Adrenal gland (tissue), 5 donors: ENCODE measurements around the gene FBXL7.

Experiments
- POLR2A ChIP-seq, 2 donors: fragments of 450-650 bp; IDR thresholded peaks; one replicate each; pipeline ENCODE4 v1.6.1; 2017; ENCODE audit warnings: antibody characterized with exemption in 2 of 2, mild to moderate bottlenecking in 2 of 2, moderate library complexity in 1 of 2
- TF ChIP-seq, protein P1 (sequence below), 6 experiments: fragments of 450-650 bp in 4 of 6; fragments of 200-600 bp in 2 of 6; sonication (generic) in 1 of 6; IDR thresholded peaks; 1 replicate in 5 of 6; 2 replicates in 1 of 6; pipeline versions ENCODE4 v1.5.1 to v1.8.0; 2016 to 2021; ENCODE audit warnings: antibody characterized with exemption in 6 of 6, mild to moderate bottlenecking in 2 of 6, moderate library complexity in 1 of 6
- donor health status: DM: no; HTN: no; CAD: no.

DNA sequence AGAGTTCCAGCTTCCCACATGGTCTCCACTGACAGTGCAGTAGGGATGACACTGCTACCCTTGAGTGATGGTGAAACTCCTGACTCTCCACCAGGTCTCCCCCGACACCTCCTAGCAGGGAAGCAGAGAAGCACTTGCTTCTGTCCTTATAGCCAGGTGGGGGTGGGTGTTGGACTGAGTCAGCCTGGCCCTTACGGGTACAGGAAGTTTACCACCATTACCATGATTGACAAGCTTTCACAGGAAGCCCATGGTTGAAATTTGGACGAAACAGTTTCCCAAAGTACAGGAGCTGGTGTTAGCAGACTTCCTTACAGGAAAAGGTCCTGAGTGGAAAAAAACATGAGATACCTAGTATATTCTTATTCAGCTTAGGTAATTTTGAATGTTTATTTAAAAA lies 3.1 kb upstream of the FBXL7 start:
- TF ChIP-seq, protein P1, sequence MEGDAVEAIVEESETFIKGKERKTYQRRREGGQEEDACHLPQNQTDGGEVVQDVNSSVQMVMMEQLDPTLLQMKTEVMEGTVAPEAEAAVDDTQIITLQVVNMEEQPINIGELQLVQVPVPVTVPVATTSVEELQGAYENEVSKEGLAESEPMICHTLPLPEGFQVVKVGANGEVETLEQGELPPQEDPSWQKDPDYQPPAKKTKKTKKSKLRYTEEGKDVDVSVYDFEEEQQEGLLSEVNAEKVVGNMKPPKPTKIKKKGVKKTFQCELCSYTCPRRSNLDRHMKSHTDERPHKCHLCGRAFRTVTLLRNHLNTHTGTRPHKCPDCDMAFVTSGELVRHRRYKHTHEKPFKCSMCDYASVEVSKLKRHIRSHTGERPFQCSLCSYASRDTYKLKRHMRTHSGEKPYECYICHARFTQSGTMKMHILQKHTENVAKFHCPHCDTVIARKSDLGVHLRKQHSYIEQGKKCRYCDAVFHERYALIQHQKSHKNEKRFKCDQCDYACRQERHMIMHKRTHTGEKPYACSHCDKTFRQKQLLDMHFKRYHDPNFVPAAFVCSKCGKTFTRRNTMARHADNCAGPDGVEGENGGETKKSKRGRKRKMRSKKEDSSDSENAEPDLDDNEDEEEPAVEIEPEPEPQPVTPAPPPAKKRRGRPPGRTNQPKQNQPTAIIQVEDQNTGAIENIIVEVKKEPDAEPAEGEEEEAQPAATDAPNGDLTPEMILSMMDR (IDR thresholded peaks at IDR 0.05), result no peak
- TF ChIP-seq POLR2A (IDR thresholded peaks at IDR 0.05), result no peak
